Amniotic stem cell (primary cell): ENCODE measurements around the gene TEX48.

Experiments used
- DNase-seq: peaks from one replicate; lab custom pipeline; 2025; lab: John Stamatoyannopoulos, UW

The TEX48 gene

GRCh38 chr9:114693248-114693855 is 11.4 kb upstream of the TEX48 start:
- no peak for DNase-seq

DNA sequence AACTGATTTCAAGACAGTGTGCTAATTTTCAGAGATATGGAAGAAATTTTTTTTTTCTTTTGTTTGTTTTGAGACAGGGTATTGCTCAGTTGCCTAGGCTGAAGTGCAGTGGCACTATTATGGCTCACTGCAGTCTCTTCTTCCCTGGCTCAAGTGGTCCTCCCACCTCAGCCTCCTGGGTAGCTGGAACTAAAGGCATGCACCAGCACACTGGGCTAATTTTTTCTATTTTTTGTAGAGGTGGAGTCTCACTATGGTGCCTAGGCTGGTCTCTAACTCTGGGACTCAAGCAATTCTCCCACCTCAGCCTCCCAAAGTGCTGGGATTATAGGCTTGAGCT is 9.9 kb upstream of the TEX48 start:
- no peak for DNase-seq

GRCh38 chr9:114691046-114691955 is 9.3 kb upstream of the TEX48 start:
- DNase-seq: peak; percentile 69

DNA sequence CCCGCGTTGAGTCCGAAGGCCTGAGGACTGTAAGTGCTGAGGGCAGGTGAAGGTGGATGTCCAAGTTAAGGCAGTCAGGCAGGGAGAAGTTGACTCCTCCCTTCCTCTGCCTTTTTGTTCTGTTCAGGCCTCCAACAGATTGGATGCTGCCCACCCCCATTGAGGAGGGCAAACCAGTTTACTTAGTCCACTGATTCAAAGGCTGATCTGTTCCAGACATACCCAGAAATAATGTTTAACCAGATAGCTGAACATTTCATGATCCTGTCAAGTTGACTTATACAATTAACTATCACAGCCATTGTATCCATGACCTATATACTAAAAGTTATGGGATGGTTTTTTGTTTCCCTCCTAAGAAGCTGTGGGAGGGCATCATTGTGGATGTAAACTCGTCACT is 8.3 kb upstream of the TEX48 start:
- DNase-seq: no peak

- DNase-seq: no peak
Measured at GRCh38 chr9:114689813-114690212, 7.8 kb upstream of the TEX48 start.

GRCh38 chr9:114688909-114689610 is 7.1 kb upstream of the TEX48 start:
- no peak for DNase-seq

- DNase-seq: no peak
Measured at GRCh38 chr9:114688379-114688778, 6.4 kb upstream of the TEX48 start.

DNA sequence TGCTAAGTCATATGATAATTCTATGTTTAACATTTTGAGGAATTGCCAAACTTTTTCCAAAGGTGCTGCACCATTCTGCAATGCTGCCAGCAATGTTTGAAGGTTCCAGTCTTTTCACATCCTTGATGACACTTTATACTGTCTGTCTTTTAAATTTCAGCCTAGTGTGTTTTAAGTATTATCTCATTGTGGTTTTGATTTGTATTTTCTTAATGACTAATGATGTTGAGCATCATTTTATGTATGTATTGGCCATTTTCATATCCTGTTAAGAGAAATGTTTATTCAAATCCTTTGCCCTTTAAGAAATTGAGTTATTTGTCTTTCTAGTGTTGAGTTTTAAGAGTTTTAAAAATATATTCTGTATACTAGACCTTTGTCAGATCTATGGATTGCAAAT is 5.0 kb upstream of the TEX48 start:
- DNase-seq: no peak

- no peak for DNase-seq
Measured at GRCh38 chr9:114685951-114686350, 4.0 kb upstream of the TEX48 start.

DNA sequence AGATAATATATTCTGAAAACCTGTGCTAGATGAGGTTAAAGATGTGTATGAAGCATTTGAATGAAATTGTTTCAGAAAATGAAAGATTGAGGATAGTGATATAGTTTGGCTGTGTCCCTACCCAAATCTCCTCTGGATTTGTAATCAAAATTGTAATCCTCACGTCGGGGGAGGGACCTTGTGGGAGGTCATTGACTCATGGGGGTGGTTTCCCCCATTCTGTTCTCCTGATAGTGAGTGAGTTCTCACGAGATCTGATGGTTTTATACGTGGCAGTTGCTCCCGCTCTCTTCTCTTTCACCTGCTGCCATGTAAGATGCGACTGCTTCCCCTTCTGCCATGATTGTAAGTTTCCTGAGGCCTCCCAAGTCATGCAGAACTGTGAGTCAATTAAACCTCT is 2.0 kb upstream of the TEX48 start:
- no peak for DNase-seq

- no peak for DNase-seq
Measured at GRCh38 chr9:114682846-114683245, 854 bp upstream of the TEX48 start.

- no peak for DNase-seq
Measured at GRCh38 chr9:114680259-114681001, 1.6 kb downstream of the TEX48 start.

DNA sequence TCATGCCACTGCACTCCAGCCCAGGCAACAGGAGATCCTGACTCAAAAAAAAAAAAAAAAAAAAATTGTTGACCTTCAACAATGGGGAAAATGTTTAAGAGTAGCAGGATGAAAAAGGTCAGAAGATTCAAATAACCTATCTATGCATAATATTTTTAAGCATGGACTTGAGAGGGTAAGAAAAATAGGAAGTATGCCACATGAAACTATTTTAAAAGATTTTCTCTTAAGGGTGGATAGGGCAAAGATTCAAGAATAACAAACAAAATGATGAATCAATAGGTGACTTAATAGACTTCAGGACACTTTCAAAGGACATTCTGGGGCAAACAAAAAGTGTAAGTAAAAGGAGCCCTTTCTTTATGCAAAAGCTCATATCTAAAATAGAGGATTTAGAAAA is 3.2 kb downstream of the TEX48 start:
- no peak for DNase-seq

DNA sequence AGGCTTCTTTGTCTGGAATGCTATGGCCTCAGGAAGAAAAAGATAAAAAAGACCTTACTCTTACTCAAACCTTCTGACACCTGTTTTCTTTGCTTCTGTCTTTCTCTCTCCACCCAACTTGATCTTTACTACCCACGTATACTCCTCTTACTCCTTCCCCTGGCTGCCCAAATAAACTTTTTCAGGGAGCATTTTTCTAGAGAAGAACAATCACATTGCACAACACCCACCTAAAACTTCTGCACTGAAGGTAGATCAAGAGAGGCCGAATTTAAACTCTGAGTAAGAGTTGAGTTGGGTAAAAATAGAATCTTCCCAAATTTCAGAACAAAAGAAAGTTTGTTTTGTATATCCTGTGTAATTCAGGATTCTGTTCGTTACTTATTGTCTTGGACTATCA is 3.9 kb downstream of the TEX48 start:
- DNase-seq: no peak

- peak; percentile 99 for DNase-seq
Measured at GRCh38 chr9:114677418-114677817, 4.6 kb downstream of the TEX48 start.

GRCh38 chr9:114676901-114677300 is 5.1 kb downstream of the TEX48 start:
- no peak for DNase-seq

DNA sequence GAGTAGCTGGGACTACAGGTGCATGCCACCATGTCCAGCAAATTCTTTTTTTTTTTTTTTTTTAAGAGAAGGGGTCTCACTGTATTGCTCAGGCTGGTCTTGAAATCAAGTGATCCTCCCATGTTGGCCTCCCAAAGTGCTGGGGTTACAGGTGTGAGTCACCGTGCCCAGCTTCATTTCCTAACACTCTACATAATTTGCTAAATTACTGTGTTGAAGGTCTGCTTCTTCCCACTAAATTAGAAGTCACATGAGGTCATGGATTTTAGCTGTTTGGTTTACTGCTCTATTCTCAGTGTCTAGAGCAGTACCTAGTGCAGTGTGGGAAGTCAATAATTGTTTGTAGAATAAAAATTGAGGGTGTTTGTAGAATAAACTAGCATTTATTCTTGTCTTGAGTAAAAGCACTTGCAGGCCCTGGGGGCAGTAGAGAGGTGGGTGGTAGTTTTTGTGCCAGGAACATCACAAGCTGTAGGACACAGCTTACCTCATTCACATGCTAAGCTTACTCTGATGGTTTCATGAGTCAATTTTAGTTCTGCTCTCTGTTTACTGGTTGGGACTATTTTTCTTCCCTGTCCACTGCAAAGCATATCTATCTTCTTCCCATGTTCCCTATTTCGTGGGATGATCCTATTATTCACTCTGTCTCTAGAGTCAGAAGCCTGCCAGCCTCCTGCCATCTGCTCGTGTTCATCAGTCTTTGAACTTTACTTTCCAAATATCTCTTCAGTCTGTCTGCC is 7.0 kb downstream of the TEX48 start:
- DNase-seq: no peak

DNA sequence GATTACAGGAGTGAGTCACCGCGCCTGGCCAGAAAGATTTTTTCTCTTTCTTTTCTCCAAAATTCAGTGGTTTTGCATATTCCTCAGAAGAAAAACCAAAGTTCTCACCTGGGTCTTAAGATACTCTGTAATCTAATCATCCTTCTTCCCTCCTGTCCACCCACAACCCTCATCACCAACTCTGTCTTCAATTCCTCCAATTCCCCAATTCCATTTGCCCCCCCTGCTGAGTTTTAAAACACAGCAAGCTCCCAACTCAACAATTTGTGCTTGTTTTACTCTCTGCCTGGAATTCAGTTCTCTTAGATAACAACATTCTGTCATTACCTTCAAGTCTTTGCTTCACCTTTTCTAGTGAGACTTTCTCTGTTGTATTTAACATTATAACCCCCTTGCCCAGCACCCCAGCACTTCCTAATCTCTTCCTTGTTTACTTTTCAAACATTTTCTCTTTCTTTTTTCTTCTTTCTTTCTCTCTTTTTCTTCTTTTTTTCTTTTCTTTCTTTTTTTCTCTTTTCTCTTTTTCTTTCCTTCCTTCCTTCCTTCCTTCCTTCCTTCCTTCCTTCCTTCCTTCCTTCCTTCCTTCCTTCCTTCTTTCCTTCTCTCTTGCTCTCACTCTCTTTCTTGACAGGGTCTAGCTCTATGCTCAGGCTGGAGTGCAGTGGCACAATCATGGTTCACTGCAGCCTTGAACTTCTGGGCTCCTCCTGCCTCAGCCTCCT is 7.8 kb downstream of the TEX48 start:
- no peak for DNase-seq

GRCh38 chr9:114671605-114672004 is 10.4 kb downstream of the TEX48 start:
- no peak for DNase-seq

GRCh38 chr9:114669961-114670360 is 12.0 kb downstream of the TEX48 start:
- no peak for DNase-seq

DNA sequence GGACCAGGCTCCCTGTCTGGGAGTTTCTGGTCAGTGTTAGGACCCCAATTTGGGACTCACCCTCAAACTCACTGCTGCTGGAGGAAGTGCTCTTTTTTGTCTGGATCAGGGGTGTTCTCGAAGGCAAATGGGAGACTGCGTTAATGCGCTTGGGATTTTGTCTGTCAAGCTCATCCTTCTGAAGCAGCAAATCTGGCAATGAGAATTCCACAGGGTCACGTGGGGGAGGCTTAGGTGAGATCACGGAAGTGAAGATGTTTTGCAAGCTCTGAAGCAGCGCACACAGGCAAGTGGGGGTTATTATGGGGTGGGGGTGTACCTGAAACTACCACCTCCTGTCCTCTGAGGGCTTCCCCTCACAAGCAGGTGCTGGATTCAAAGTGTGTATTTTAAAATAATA is 13.8 kb downstream of the TEX48 start:
- no peak for DNase-seq
